Stimulated activated CD8-positive, alpha-beta memory T cell treated with anti-CD3 and anti-CD28 coated beads, Interleukin-4, amount 100 ng/mL, for 4 hours (primary cell): ENCODE measurements around the gene TBL1X.
"Not testable (repeated sequence)": the region's sequence is repeated elsewhere in the genome, so short reads cannot be mapped to it uniquely, and the experiment has no call there.

Source experiments
- DNase-seq, 2 donors: peaks; one replicate each; pipeline ENCODE4 v3.0.0-alpha.2; 2020; ENCODE audit warnings: low read depth in 2 of 2, low spot score in 1 of 2

TBL1X gene

GRCh38 chrX:9747644-9748043 is 282.8 kb downstream of the TBL1X start:
- DNase-seq, result no peak

- DNase-seq, result no peak
These were observed 284.4 kb downstream of the TBL1X start for GRCh38 chrX:9749146-9749692.

DNA sequence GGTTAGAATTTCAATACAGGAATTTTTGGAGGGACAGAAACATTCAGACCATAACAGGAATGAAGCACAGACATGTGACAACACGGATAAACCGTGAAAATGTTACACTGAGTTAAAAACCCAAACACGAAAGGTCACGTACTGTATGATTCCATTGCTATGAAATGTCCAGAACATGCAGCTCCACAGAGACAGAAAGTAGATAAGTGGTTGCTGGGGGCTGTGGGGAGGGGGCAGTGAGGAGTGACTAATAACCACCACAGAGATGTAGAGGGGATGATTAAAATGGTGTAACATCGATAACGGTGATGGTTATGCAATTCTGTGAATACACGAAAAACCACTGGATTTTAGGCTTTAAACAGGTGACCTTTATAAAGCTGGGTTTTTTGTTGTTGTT is 292.5 kb downstream of the TBL1X start:
- DNase-seq, result no peak

- no peak for DNase-seq
These were observed 293.3 kb downstream of the TBL1X start for GRCh38 chrX:9758021-9758638.

DNA sequence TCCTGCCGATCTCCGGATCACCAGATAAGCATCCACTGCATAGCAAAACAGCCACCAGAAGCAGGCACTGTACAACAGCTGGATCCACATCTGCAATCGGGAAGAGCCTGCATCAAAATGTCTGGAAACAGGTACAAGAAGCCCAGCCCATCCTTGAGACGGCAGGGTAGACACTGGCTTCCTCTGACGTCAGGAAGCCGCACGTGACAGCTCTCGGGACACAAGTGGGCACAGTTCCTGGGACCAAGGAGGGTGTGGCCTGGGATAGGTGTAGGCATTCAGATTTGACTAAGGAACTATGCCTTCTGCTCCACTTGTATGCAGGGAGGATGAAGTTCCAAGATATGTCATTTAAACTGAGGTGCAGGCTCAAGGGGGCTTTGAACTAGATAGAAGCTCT is 294.5 kb downstream of the TBL1X start:
- no peak for DNase-seq

GRCh38 chrX:9765072-9765736 is 300.3 kb downstream of the TBL1X start:
- DNase-seq, result no peak

DNA sequence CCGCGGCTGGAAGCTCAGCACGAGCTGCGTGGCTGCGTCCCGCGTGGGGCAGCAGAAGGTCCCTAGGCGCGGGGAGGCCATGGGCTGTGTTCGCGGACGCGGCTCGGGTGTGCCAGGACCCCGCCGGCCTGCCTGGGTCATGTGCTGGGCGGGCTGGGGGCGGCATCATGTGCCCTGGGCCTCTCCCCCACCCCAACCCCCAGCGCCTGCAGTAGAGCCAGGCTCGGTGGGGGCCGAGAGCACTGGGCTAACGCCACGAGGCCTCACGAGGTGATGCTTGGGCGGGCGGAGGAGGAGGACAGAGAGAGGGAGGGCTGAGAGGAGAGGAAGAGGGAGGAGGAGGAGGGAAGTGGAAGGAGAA is 300.9 kb downstream of the TBL1X start, which contains the start of gene GPR143:
Gene GPR143 (minus strand): TSS at position 111 of the 361 bp plus-strand sequence. CDS start 30 bp downstream, at position 81.
- no peak for DNase-seq

- no peak for DNase-seq
These were observed 302.5 kb downstream of the TBL1X start for GRCh38 chrX:9767375-9767774.

GRCh38 chrX:9768321-9768839 is 303.5 kb downstream of the TBL1X start:
- not testable (repeated sequence) for DNase-seq

- DNase-seq, result no peak
These were observed 305.5 kb downstream of the TBL1X start for GRCh38 chrX:9770319-9770718.

- no peak for DNase-seq
These were observed 308.1 kb downstream of the TBL1X start for GRCh38 chrX:9772943-9773342.

DNA sequence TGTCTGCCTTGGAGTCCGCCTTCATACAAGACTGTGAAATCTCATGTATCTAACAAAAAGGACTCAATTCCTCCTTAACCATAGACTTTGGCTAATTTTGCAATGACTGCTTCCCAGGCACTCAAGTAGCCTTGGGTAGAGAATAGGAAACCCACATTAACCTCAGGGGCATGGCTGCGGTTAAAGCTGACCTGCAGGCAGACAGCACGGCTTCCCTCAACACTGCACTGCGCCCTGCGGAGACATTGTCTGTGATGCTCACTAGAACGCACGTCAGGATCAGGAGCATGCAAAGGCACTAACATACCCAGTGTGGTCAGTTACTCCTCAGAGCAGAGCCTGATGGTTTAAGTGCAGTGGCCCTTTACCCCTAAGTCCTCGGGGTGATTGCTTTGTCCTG is 311.1 kb downstream of the TBL1X start:
- no peak for DNase-seq

- DNase-seq, result no peak
These were observed 317.1 kb downstream of the TBL1X start for GRCh38 chrX:9781941-9782340.

- DNase-seq, result no peak
These were observed 319.5 kb downstream of the TBL1X start for GRCh38 chrX:9784332-9784731.

DNA sequence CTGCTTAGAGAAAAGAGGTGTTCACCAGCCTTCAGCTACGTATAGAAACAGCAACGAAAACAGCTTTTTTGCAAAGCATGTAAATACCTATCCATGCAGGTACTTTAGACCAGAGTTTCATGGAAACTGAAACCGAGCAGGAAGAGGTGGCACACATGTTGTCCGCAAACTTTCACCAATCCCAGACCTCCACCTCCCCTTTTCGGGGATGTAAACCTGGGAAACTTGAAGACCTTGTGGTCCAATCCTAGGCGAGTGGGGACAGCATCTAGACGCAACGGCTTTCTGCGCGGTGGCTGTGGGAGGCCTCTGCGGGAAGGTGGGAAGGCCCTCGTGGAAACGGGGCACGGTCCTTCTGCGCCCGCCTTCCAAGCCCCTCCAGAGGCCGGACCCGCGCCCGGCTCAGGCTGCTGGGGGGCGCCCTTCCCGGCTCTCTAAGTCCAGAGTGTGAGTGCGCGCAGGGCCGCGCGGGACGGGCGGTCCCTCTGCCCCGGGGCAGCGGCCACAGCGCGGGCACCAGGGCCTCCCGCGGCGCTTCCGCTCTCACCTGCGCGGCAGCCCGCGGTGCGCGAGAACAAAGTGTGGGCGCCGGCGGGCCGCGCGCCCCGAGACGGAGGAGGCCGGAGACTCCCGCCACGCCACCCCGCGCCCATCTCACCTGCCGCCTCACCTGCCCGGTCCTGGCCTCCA is 320.5 kb downstream of the TBL1X start:
- no peak for DNase-seq

- no peak for DNase-seq
These were observed 321.3 kb downstream of the TBL1X start, which contains the start of gene SHROOM2 for GRCh38 chrX:9785944-9786797. SHROOM2 (plus strand) TSS chrX:9786429; CDS start chrX:9786546, 117 bp downstream.

DNA sequence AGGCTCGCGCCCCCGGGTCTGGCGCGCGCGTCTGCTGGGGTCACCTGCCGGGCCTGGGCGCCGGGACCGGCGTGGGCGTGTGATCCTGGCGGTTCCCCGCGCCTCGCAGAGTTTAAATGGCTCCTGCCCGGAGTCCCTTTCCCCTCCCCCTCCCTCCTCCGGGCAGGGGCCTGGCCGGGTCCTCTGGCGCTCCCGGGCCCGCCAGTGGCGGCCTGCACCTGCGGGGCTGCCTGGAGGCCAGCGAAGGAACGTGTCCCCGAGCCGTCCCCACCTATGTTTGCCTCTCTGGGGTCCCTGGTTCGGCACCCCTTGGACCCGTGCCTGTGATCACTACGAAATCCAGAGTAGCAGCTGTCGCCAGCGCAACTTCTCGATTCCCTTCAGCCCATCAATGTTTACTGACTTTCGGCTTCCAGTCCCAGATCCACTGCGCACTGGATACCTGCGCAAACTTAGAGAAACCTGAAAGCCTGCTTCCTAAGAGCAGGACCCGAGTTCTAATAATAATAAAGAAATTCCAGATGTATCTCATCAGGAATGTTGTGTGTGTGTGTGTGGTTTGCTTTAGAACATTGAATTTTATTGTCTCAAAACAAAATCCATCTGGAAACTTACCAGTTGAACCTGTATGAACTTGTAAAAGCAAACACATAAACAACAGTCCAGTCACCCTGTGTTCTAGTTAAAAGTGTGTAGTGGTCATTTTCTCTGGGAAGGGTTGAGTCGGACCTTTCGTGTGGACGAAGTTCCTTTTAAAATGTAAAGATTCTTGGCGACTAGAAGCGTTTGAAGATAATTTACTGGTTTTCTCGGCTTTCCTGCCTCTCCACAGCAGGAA is 322.2 kb downstream of the TBL1X start:
- no peak for DNase-seq

GRCh38 chrX:9788911-9789310 is 324.1 kb downstream of the TBL1X start:
- DNase-seq, result no peak

- DNase-seq, result no peak
These were observed 324.7 kb downstream of the TBL1X start for GRCh38 chrX:9789555-9789954.
